Measurements from ENCODE around the gene NAA35.
"Not testable (repeated sequence)": the region's sequence is repeated elsewhere in the genome, so short reads cannot be mapped to it uniquely, and the experiment has no call there.

Gene NAA35

GRCh38 chr9:85964949-85965348 is 24.0 kb downstream of the NAA35 start:
- DNase-seq (ENCODE audit: low read depth) = no peak
- H3K4me3 ChIP-seq (replicated peaks; ENCODE audit: low read depth, low read length) = no peak overlapping the region
- TF ChIP-seq, protein P1, sequence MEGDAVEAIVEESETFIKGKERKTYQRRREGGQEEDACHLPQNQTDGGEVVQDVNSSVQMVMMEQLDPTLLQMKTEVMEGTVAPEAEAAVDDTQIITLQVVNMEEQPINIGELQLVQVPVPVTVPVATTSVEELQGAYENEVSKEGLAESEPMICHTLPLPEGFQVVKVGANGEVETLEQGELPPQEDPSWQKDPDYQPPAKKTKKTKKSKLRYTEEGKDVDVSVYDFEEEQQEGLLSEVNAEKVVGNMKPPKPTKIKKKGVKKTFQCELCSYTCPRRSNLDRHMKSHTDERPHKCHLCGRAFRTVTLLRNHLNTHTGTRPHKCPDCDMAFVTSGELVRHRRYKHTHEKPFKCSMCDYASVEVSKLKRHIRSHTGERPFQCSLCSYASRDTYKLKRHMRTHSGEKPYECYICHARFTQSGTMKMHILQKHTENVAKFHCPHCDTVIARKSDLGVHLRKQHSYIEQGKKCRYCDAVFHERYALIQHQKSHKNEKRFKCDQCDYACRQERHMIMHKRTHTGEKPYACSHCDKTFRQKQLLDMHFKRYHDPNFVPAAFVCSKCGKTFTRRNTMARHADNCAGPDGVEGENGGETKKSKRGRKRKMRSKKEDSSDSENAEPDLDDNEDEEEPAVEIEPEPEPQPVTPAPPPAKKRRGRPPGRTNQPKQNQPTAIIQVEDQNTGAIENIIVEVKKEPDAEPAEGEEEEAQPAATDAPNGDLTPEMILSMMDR (IDR thresholded peaks at IDR 0.05; ENCODE audit: low read length, missing control alignments) = no peak

DNA sequence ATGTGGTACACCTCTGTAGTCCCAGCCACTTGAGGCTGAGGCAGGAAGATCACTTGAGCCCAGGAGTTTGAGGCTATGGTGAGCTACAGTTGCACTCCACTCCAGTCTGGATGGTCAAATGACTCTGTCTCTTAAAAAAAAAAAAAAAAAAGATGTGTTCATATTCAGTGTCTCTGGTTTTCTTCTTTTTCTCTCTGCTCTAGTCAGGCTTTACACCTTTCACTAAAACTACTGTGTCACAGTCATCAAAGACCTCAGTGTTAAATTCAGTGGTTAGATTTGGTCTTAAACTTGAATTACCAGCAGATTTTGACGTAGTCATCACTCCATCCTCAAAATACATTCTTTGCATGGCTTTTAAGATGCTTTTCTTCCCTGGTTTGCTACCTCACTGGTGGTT is 28.8 kb downstream of the NAA35 start:
- no peak overlapping the region for H3K4me3 ChIP-seq (replicated peaks; ENCODE audit: low read depth, low read length)
- no peak for DNase-seq (ENCODE audit: low read depth)
- TF ChIP-seq, protein P1 (IDR thresholded peaks at IDR 0.05; ENCODE audit: low read length, missing control alignments) = no peak

- TF ChIP-seq, protein P1 (IDR thresholded peaks at IDR 0.05; ENCODE audit: low read length, missing control alignments) = no peak
- no peak overlapping the region for H3K4me3 ChIP-seq (replicated peaks; ENCODE audit: low read depth, low read length)
- peak; percentile 29 for DNase-seq (ENCODE audit: low read depth)
Measured at GRCh38 chr9:85971731-85972130, 30.8 kb downstream of the NAA35 start.

DNA sequence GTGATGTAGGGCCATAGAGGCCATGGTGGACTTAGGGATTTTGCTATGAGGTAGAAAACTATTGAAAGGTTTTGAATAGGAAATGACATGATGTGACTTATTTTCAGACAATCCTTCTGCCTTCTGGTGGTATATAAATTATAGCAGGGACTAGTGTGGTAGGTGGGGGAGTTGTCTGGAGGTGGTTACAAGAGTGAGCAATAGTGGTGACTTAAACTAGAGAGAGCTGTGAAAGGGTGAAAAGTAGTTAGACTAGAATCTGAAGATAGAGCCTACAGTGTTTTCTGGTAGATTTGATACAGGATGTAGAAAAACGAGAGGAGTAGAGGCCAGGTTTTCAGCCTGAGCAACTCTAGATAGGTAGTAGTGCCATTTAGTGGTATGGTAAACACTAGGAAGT is 32.3 kb downstream of the NAA35 start:
- DNase-seq (ENCODE audit: low read depth) = no peak

DNA sequence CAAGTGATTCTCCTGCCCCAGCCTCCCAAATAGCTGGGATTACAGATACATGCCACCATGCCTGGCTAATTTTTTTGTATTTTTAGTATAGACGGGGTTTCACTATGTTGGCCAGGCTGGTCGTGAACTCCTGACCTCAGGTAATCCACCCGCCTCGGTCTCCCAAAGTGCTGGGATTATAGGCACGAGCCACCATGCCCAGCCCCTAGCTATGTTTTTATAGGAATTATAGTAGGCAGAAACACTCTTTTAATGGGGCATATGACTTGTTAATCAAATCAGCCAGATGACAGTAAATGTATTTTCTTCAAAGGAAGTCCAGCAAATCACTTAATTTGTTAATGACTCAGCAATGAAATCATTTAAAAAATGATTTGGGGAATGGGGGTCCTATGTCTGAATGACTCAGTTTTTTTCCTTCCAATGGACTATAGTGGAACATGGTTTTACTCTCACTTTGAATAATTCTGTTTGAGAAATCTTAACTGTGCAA is 33.2 kb downstream of the NAA35 start:
- not testable (repeated sequence) for DNase-seq (ENCODE audit: low read depth); H3K4me3 ChIP-seq (replicated peaks; ENCODE audit: low read depth, low read length)

More for the DNA sequence above, 32.3 kb downstream of the NAA35 start:
- H3K4me3 ChIP-seq (replicated peaks; ENCODE audit: low read depth, low read length) = no peak overlapping the region
- TF ChIP-seq, protein P1 (IDR thresholded peaks at IDR 0.05; ENCODE audit: low read length, missing control alignments) = no peak

GRCh38 chr9:85978496-85978895 is 37.5 kb downstream of the NAA35 start:
- DNase-seq (ENCODE audit: low read depth) = peak; percentile 18

DNA sequence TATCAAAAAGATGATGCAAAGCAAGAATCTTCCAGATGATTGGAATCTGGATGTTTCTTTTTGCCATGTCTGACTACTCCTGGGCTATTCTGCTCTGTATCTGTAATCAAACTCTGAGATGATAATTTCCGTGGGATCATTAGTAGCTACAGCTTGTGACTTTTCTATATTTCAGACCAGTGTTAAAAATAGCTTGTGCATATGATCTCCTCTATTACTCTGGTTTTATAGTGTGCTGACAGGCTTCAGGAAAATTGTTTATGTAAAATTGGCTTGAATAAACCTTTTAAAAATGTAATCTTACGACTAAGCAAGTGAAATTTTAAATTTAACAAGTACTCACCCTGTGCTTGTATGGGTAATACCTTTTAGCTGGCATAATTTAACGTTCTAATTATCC is 40.4 kb downstream of the NAA35 start:
- no peak overlapping the region for H3K4me3 ChIP-seq (replicated peaks; ENCODE audit: low read depth, low read length)
- no peak for DNase-seq (ENCODE audit: low read depth)
- TF ChIP-seq, protein P1 (IDR thresholded peaks at IDR 0.05; ENCODE audit: low read length, missing control alignments) = no peak

More at GRCh38 chr9:85978496-85978895, 37.5 kb downstream of the NAA35 start:
- TF ChIP-seq, protein P1 (IDR thresholded peaks at IDR 0.05; ENCODE audit: low read length, missing control alignments) = no peak
- no peak overlapping the region for H3K4me3 ChIP-seq (replicated peaks; ENCODE audit: low read depth, low read length)

Measured in fibroblast of pulmonary artery (primary cell).